NK-92 (cell line): Measurements from ENCODE around the gene THRA.
"Not testable (repeated sequence)": the region's sequence is repeated elsewhere in the genome, so short reads cannot be mapped to it uniquely, and the experiment has no call there.

ENCODE experiments used
- DNase-seq: peaks from one replicate; lab custom pipeline; 2025; ENCODE audit not compliant: unreplicated experiment; lab: John Stamatoyannopoulos, UW

The THRA gene

DNA sequence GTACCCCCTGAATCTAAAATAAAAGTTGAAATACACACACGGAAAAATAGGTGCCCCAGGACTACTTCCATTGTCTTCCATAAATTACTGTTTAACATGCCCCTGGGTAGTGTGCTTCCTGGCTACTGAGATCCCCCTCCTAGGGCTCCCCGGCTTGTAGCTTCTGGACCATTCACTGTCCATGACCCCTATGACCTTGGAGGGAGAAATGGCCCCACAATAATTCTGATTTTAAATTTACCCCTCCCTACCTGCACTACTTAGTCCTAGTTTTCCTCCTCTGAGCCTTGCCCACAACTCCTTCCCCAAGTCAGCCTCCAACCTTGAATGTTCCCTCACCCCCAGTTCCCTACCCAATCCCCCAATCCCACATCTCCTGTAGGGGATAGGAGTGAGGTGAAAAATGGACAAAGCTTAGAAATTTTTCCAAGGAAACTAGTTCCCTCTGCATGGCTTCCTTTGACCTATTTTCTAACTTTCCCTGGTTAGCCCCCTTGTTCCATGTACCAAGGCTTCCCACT lies 49.5 kb downstream of the THRA start:
- DNase-seq, result no peak

DNA sequence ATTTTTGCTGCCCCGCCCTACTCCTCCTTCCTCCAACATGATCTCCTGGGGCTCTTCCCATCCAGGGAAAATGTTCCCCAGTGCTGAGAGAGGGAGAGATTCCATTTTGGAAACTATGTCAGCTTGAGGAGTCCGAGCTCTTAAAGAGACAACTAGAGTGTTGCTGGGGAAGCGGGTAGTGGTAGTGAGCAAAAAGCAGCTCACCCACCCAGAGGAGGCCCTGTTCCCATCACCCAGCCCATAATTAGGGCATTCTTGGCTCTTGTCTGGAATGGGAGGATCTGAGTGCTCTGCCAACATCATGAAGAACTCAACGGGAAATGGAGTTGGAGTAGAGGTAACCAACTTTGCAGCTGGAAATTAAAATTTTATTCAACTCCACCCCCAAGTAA lies 49.9 kb downstream of the THRA start:
- DNase-seq, result no peak

DNA sequence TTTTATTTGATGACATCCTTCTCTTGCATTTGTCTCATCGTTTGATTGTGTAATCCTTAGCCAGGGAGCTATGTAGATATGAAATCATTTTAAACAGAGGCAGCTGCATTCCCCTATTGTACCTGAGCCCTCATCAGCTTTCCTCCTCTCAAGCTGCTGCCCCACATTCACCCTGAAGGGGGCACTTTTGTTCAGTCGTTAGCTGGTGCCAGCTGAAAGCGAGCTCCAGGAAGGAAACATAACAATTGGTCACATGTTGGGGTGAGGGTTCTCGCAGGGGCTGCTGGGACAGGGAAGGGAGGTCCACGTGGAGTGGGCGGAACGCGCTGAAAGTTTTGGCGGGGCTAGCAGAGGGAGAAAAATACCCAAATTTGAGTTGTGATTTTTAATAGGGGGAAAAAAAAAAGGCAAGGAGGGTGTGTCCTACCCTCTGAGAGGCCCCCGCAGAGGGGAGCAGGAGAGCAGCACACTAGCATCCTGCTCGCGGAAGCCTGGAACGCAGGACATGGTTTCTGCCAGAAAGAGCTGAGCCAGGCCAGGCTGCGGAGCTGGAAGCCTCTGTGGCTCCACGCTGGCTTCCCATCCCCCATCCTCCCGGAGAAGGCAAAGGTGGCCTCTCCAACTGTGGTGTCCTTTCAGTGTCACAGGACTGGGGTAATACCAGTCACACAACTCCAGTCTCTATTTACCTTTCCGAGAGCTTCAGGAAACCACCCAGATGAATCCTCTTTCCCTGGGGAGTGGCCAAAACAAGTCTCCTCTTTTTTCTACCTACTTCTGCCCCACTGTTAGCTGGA lies 50.5 kb downstream of the THRA start:
- DNase-seq, result peak; percentile 33

DNA sequence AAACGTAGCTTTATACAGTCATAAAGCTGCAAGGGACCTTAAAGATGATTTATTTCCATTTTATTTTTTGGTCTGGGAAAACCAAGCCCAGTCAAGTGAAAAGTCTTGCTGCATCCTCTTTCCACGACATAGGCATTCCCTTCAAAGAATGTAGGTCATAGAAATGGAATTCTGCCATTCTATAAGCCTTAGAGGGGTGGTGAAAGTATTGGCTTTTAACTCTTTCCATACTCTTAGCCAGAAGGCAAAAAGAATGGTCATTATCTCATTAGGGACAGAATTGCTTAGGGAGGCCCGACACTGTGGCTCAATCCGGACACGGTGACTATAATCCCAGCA lies 51.1 kb downstream of the THRA start:
- no peak for DNase-seq

DNA sequence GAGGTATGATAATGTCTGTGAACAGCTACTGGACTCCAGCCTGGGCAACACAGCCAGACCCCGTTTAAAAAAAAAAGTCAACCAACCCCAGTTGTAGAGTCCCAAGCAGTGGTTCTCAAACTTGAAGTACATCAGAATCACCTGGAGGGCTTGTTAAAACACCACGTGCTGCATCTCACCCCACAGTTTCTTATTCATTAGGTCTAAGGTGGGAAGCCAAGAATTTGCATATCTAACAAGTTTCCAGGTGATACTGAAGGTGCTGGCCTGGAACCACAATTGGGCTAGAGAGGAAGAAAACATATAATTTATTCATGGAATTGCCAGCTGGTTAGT lies 52.3 kb downstream of the THRA start:
- no peak for DNase-seq

DNA sequence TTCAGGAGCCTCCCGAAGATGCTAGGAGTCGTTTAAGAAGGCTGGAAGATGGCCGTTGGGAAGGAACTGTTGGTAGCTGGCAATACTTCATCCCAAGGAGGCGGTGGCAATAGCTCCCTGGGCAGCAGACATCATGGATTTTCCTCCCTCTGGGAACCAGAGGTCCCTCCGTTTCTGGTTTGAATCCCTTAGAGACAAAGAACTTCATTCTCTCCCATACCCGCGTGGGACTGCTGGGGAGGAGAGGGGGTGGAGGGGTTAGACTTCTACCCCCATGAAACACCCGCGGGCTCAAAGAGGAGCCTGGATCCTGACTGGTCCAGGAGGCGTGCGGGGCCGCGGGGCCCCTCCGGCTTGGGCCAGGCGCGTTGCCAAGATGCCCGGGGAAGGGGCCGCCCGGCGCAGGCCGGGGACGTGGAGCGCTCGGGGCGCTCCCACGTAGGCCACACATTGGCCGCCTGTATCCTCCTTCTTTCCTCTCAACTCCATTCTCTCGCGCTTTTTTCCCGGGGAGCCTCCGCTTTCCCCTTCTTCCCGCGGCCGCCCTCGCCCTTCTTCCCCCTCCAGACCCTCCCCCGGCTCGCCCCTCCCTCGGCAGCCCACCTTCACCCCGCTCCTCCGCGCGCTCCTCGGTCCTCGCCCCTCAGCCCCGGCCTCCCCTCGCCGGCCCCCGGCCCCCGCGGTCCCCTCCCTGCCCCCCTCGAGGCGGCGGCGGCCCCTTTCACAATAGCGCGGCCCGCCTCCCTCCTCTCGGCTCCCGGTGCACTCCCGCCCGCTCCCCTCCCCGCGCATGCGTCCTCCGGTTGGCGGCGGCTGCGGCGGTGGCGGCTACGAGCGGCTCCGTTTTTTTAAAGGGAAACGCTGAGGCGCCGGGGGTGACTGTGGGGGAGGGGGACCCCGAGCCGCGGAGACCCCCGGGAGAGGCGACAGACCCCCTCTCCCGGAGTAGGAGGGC lies 58.7 kb downstream of the THRA start, which contains the start of gene MSL1:
Gene MSL1 (plus strand): TSS at position 791 of the 955 bp plus-strand sequence. CDS start 642 bp downstream, outside the sequence.
- peak; percentile 17 for DNase-seq

DNA sequence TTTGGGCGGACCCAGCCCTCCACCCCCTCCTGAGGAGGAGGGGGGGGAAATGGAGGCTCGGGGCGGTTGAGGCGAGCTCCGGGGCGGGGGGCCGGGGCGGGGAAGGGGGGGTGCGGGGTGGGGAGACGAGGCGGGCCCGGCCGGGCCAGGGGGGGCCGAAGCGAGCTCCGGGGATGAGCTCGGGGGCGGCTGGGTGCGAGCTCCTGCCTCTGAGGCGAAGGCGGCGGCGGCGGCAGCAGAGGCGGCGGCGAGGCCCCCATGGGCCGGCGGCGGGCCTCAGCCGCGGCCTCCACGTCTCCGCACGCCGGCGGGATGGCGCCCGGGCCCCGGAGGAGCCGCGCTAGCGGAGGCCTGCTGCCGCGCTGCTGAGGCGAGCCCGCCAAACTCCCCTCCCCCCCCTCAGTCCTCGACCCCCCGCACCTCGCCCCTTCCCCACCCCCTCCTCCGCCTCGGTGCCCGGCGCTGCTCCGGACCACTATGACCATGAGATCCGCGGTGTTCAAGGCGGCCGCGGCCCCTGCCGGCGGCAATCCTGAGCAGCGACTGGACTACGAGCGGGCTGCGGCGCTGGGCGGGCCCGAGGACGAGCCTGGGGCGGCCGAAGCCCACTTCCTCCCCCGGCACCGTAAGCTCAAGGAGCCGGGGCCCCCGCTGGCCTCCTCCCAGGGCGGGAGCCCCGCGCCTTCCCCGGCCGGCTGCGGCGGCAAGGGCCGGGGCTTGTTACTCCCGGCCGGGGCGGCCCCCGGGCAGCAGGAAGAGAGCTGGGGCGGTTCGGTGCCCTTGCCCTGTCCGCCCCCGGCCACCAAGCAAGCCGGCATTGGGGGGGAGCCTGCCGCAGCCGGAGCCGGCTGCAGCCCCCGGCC lies 59.6 kb downstream of the THRA start:
- no peak for DNase-seq

DNA sequence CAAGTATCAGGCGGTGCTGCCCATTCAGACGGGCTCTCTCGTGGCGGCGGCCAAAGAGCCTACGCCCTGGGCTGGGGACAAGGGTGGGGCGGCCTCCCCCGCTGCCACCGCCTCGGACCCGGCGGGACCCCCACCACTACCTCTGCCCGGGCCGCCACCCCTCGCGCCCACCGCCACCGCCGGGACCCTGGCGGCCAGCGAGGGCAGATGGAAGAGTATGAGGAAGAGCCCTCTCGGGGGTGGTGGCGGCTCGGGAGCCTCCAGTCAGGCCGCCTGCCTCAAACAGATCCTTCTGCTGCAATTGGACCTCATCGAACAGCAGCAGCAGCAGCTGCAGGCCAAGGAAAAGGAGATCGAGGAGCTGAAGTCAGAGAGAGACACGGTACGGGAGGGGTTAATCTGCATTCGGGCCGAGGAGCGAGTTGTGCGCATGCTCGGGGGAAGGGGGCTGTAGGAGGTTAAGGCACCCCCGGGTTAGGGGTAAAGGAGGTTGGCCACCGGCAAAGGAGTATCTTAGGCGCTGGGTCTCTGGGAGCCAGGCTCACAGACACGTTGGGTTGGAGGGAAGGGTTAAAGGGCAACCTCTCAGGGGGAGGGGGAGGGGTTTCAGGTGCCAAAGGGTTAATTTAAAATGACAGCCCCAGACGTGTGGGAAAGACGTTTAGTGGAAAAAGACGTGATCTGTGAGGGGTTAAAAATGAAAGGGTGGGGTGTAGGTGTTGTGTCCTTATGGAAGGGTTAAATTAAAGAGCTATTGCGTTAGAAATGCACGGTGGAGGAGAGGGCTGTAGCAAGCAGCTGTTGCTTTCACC lies 60.4 kb downstream of the THRA start:
- DNase-seq, result no peak

DNA sequence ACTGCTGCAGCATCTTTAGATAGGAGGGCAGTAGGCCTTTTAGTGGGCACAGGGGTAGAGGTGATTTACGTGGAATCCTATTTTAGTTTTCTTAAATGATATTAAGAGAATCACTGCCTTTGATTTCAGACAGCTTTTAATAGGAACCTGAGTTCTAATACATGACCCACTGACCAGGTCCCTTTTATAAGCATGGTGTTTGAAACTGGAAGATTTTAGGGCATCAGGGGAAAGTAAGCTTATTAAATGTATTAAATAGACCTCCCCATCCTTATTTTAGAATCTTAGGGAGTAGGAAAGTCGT lies 61.0 kb downstream of the THRA start:
- DNase-seq, result no peak

DNA sequence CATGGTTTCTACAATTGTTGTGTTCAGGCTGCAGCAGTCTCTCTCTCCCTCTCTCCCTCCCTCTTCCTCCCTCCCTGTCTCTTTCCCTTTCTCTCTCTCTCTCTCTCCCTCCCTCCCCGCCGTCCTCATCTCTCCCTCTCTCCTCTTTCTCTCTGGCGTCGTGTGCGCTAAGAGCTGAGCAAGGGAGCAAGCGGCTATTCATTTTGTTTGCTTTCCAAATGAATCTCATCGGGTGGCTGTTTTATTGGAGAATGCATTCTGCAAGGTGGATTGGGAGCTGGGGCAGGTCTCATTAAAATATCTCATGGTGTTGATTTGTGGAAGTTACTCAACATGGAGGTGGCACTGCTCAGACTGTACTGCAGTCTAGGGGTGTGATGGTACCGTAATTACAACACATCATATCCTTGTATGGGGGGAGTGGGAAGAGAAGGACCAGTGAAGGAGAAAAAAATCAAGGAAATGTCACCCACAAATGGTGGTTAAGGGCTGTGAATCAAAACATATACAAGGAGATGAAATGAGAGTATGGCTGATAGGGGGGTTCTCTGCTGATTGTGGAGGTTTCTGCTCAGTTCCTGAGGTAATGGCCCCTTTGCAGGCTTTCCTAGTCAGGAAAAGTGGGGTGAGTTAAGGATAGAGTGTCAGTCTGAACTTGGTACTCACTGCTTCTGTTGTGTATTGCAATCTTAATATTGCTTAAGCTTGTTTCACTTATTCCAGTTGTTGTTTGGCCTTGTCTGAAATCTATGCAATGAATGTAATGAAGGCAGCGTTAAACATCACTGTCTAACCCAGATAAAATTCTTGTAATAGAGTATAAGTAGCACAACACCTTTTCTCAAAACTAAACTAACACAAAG lies 61.7 kb downstream of the THRA start:
- DNase-seq, result no peak

DNA sequence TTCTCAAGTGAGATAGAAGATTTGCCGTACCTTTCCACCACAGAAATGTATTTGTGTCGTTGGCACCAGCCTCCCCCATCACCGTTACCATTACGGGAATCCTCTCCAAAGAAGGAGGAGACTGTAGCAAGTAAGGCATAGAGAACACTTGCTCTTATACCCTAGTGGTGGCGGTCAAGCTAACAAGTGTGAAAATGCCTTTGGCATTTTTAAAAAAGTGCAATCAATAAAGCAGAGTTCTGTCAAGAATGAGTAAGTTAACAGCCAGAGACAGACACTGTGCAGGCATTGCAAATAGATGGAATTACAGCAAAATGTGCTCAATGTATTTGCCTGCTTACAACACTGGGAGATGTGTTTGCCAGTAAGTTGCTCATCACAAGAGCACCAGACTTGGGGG lies 66.7 kb downstream of the THRA start:
- no peak for DNase-seq

DNA sequence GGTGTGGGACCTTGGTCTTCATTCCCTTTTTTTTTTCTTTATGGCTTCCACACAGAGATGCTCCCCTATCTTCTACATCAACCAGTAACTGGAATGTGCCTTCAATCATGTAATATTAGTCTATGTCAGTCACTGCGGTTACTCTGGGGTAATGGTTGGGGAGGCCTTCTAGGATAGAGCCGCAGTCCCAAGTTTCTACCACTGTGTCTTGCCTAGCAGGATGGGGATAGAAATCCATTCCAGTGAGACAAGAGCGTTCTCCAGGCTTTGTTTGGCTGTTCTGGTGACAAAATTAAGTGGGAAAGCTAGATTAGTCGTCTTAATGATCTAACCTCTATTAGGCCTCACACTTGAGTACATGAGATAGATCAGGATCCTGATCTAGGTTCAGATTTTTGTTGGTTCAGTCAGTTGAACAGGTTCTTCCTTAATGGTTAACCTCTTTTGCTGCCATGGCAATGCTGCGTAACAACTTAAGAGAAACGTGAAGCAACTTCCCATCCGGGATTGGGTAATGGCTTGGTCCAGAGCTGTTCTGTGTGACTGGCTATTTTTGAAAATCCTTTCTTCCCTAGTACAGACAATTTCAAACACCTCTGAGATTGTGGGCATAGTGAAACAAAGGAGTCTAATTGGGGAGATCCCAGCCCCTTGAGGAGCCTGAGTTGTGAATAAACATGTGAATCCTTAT lies 67.7 kb downstream of the THRA start:
- DNase-seq, result no peak

DNA sequence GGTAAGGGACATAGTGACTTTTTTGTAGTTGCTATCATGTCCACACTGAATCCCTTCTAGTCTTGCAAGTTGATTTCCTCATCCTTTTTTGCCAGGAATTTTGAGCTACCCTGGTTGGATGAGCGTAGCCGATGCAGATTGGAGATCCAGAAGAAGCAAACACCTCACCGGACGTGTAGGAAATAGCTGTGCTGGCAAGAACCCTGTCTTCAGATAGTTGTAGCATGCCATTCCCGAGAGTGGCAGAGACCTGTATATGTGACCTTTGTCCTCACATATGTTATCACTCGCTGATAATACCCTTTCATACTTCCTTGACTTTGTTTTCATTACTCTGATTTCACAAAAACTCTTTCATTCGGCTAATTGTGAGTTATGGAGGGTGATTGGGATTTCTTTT lies 71.4 kb downstream of the THRA start:
- DNase-seq, result no peak

DNA sequence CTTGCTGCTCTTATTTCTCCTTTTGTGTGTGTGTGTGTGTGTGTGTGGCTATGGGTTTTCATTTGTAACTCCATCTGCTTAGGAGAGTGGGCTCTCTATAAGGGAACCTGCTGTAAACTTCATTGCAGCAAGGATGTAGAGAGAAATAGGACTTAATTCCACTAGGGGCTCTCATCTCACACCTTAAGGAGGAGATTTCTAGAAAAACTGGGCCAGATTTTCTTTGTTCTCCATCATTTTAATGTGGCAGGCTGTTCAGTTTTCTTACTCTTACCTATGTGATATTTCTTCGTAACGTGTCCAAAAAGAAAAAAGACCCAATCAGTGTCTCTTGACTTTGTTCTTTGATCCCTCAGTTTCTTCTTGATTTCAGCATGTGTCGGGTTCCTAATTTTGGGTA lies 73.1 kb downstream of the THRA start:
- DNase-seq, result no peak

DNA sequence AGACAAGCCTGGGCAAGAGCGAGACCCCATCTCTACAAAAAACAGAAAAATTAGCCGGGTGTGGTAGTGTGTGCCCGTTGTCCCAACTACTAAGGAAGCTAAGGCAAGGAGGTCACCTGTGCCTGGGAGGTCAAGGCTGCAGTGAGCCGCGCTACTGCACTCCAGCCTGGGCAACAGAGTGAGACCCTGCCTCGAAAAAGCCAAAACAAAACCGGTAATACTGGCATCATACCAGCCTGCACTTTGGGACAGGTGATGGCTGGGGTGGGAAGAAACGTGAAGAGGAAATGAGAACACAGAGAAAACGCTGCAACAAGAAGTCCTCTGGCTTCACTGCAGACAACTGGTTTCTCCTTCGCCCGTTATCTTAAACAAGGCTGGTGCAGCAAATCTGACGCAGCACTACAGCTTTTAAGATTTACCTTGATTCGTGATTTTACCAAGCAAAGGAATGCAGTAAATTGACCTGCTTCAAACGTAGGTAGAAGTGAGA lies 76.8 kb downstream of the THRA start:
- no peak for DNase-seq

DNA sequence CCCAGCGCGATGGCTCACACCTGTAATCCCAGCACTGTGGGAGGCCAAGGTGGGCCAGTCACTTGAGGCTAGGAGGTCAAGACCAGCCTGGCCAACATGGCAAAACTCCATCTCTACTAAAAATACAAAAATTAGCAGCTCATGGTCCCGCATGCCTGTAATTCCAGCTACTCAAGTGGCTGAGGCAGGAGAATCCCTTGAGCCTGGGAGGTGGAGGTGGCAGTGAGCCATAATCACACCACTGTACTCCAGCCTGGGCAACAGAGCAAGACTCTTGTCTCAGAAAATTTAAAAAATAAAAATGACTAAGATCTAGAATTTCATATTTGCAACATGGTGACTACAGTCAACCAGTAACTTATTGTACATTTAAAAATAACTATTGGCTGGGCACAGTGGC lies 80.4 kb downstream of the THRA start:
- DNase-seq, result not testable (repeated sequence)
